ENCODE results near the gene MC4R.

- TF ChIP-seq, protein P1, sequence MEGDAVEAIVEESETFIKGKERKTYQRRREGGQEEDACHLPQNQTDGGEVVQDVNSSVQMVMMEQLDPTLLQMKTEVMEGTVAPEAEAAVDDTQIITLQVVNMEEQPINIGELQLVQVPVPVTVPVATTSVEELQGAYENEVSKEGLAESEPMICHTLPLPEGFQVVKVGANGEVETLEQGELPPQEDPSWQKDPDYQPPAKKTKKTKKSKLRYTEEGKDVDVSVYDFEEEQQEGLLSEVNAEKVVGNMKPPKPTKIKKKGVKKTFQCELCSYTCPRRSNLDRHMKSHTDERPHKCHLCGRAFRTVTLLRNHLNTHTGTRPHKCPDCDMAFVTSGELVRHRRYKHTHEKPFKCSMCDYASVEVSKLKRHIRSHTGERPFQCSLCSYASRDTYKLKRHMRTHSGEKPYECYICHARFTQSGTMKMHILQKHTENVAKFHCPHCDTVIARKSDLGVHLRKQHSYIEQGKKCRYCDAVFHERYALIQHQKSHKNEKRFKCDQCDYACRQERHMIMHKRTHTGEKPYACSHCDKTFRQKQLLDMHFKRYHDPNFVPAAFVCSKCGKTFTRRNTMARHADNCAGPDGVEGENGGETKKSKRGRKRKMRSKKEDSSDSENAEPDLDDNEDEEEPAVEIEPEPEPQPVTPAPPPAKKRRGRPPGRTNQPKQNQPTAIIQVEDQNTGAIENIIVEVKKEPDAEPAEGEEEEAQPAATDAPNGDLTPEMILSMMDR (IDR thresholded peaks at IDR 0.05): no peak
- no peak for TF ChIP-seq POLR2AphosphoS5 (IDR thresholded peaks at IDR 0.05)
- no peak for TF ChIP-seq POLR2A (IDR thresholded peaks at IDR 0.05; ENCODE audit: low read depth)
- TF ChIP-seq EP300 (IDR thresholded peaks at IDR 0.05): no peak
These were observed 5.3 kb upstream of the MC4R start for GRCh38 chr18:60377778-60378469.

Data from esophagus muscularis mucosa (tissue), 4 donors.